Measurements from ENCODE around the gene ARID5A.

ARID5A gene

GRCh38 chr2:96535331-96535730 is 1.2 kb upstream of the ARID5A start:
- H3K27me3 ChIP-seq, result peaks cover 13% of the 10 kb centered on the region
- no peaks in the 10 kb centered on the region for H3K36me3 ChIP-seq
- H3K4me1 ChIP-seq, result no peaks in the 10 kb centered on the region
- no peak overlapping the region for H3K4me3 ChIP-seq (ENCODE audit: low read depth, low read length)
- no peak for TF ChIP-seq CTCF (IDR thresholded peaks at IDR 0.05; ENCODE audit: low read depth, low read length)
- no peak for DNase-seq
- H3K9me3 ChIP-seq, result no peaks in the 10 kb centered on the region

GRCh38 chr2:96537066-96537733 is 648 bp downstream of the ARID5A start:
- no peak for TF ChIP-seq CTCF (IDR thresholded peaks at IDR 0.05; ENCODE audit: low read depth, low read length)
- DNase-seq, result no peak
- no peaks in the 10 kb centered on the region for H3K9me3 ChIP-seq
- peak overlapping the region; percentile 48 for H3K4me3 ChIP-seq (ENCODE audit: low read depth, low read length)
- peaks cover 13% of the 10 kb centered on the region for H3K27me3 ChIP-seq
- no peaks in the 10 kb centered on the region for H3K36me3 ChIP-seq
- H3K4me1 ChIP-seq, result no peaks in the 10 kb centered on the region

- no peak for DNase-seq
- H3K4me1 ChIP-seq, result no peaks in the 10 kb centered on the region
- no peaks in the 10 kb centered on the region for H3K36me3 ChIP-seq
- peak overlapping the region; percentile 48 for H3K4me3 ChIP-seq (ENCODE audit: low read depth, low read length)
- H3K9me3 ChIP-seq, result no peaks in the 10 kb centered on the region
- H3K27me3 ChIP-seq, result peaks cover 13% of the 10 kb centered on the region
- TF ChIP-seq CTCF (IDR thresholded peaks at IDR 0.05; ENCODE audit: low read depth, low read length), result no peak
Measured at GRCh38 chr2:96537734-96538486, 1.4 kb downstream of the ARID5A start.

- TF ChIP-seq CTCF (IDR thresholded peaks at IDR 0.05; ENCODE audit: low read depth, low read length), result no peak
- H3K4me3 ChIP-seq (ENCODE audit: low read depth, low read length), result no peak overlapping the region
Measured at GRCh38 chr2:96538487-96539214, 2.1 kb downstream of the ARID5A start.

GRCh38 chr2:96539215-96539920 is 2.8 kb downstream of the ARID5A start:
- Histone ChIP-seq H3K36me3 (no peaks in the 10 kb centered on the region), H3K4me3 (ENCODE audit: low read depth, low read length) (no peak overlapping the region), H3K4me1 (no peaks in the 10 kb centered on the region), H3K9me3 (no peaks in the 10 kb centered on the region), H3K27me3 (peaks cover 13% of the 10 kb centered on the region)
- DNase-seq, result no peak
- TF ChIP-seq CTCF (IDR thresholded peaks at IDR 0.05; ENCODE audit: low read depth, low read length), result no peak

More at GRCh38 chr2:96538487-96539214, 2.1 kb downstream of the ARID5A start:
- Histone ChIP-seq H3K9me3 (no peaks in the 10 kb centered on the region), H3K36me3 (no peaks in the 10 kb centered on the region), H3K27me3 (peaks cover 13% of the 10 kb centered on the region), H3K4me1 (no peaks in the 10 kb centered on the region)
- DNase-seq, result no peak
